Memory B cell (primary cell): Measurements from ENCODE around the gene UQCRC1.

ENCODE experiments used
- ATAC-seq: fragments of 150-1000 bp; cut with Tn5 transposase; 2 replicates; pipeline ENCODE4 v1.10.0; 2021; ENCODE audit warnings: low read depth, mild to moderate bottlenecking, moderate library complexity
- DNase-seq, 2 donors: peaks; one replicate each; pipeline ENCODE4 v3.0.0; 2022; ENCODE audit warnings: low spot score in 2 of 2
- H3K27ac Mint-ChIP-seq: one replicate; pipeline ENCODE4 v1.8.0; 2022; ENCODE audit warnings: mild to moderate bottlenecking, moderate library complexity, mixed read lengths
- H3K27me3 Mint-ChIP-seq: one replicate; pipeline ENCODE4 v1.8.0; 2022; ENCODE audit warnings: mixed read lengths
- H3K36me3 Mint-ChIP-seq: one replicate; pipeline ENCODE4 v1.8.0; 2022; ENCODE audit warnings: mild to moderate bottlenecking, mixed read lengths
- H3K4me1 Mint-ChIP-seq: one replicate; pipeline ENCODE4 v1.8.0; 2022; ENCODE audit warnings: mixed read lengths
- H3K4me3 Mint-ChIP-seq: one replicate; pipeline ENCODE4 v1.8.0; 2022; ENCODE audit warnings: mild to moderate bottlenecking, moderate library complexity, mixed read lengths
- H3K9me3 Mint-ChIP-seq: one replicate; pipeline ENCODE4 v1.8.0; 2022; ENCODE audit warnings: mixed read lengths

Gene UQCRC1

DNA sequence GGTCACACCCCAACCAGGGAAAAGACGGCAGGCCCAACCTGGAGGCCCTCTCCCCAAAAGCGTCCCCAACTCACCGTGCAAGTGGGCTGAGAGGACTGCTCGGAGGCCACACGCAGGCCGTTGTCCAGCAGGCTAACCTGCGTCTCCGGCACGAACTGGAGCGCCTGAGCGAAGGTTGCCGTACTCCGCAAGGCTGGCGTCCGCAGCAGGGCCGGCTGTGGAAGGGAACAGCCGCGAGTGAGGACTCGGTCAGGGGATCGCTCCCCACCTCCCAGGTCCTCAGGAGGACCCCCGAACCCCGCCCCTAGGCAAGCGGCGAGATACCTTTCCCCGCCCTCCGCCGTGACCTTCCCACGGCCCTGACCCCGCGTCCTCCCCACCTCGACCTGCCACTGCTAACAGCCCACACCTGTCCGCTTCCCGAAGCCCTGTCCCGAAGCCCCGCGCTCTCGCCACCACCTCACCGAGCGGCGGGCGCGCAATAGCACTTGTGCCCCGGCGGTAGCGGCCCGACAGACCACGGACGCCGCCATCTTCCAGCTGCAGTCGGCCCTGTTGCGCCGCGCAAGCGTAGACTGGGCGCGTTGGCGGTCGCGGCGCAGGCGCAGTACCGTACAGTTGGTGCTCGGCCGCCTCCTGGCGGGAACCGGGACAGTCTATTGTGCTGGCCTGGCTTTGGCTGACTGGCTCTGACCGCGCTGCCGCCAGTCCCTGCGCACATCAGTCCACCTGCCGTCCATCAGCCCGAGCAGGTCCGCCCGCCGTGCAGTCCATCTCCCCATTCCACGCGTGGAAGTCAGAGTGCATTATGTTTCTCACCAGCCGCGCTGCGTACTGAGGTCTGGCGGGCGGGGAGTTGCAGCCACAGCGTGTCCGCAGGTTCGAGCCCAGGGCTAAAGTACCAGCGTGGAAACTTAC is at the start of gene UQCRC1:
Gene UQCRC1 (minus strand): TSS at position 559 of the 918 bp plus-strand sequence. CDS start 26 bp downstream, at position 533.
- H3K36me3 Mint-ChIP-seq = peaks cover 6% of the 10 kb centered on the region
- H3K27me3 Mint-ChIP-seq = no peaks in the 10 kb centered on the region
- ATAC-seq (peak; percentile 98), DNase-seq (peak; percentile 88 to 91)
- peaks cover 9% of the 10 kb centered on the region for H3K4me1 Mint-ChIP-seq
- no peaks in the 10 kb centered on the region for H3K9me3 Mint-ChIP-seq
- H3K4me3 Mint-ChIP-seq = peak within 1 kb of the TSS; percentile 100
- H3K27ac Mint-ChIP-seq = peak within 1 kb of the TSS; percentile 99

DNA sequence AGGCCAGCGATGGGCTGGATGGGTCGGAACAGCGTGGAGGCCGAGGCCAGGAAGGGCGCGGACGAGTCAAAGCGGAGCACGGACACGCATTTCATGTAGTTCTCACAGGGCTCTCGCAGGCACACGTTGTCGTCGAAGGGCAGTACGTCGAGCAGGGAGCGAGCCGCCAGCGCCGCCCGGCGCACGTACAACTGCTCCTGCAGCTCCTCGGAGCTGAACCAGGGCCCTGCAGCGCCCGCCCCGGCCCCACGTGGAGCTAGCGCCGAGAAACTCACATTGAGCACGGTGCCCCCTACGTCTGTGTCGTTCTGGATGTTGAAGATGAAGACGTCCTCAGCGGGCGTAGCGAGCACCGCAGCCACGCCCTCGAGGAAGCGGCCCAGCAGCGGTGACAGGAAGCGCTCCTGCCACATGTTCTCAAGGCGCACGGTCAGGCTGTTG is 47.4 kb upstream of the UQCRC1 start:
- ATAC-seq (peak; percentile 7), DNase-seq (no peak)
- H3K4me3 Mint-ChIP-seq = peak overlapping the region; percentile 83
- peaks cover 19% of the 10 kb centered on the region for H3K4me1 Mint-ChIP-seq
- H3K27ac Mint-ChIP-seq = peak overlapping the region; percentile 58
- no peaks in the 10 kb centered on the region for H3K27me3 Mint-ChIP-seq
- H3K9me3 Mint-ChIP-seq = no peaks in the 10 kb centered on the region
- no peaks in the 10 kb centered on the region for H3K36me3 Mint-ChIP-seq

DNA sequence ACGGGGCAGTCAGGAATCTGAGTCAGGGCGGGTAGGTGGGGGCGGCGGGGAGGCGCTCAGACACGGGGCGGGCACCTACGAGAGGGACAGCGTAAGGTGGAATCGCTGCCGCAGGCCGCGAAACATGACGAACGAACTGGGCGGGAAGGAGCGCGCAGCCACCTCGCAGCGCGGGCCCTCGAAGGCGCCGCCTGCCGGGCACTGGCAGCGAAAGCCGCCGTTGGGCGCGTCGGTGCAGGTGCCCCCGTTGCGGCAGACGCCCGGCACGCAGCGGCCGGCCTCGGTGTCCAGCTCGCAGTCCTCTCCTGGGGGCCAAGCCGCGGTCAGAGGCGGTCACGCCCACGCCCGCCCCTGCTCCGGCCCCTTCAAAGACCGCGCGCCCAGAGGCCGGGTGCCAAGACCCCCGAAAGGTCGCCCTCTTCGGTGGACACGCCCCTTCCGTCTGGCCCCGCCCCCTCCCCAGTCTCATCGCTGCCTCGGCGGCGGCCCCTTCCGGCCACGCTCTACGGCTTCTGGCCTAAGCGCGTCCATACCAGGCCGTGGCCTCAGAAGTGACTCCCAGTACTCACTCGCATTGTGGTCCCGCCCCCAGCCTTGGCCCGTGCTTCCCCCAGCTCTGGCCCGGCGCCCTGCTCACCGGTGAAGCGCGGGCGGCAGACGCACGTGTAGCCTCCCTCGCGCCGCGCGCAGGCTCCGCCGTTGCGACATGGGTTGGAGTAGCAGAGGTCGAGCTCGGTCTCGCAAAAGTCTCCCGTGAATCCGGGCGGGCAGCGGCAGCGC is 46.8 kb upstream of the UQCRC1 start:
- Mint-ChIP-seq H3K36me3 (no peaks in the 10 kb centered on the region), H3K9me3 (no peaks in the 10 kb centered on the region), H3K27ac (peak overlapping the region; percentile 68)

DNA sequence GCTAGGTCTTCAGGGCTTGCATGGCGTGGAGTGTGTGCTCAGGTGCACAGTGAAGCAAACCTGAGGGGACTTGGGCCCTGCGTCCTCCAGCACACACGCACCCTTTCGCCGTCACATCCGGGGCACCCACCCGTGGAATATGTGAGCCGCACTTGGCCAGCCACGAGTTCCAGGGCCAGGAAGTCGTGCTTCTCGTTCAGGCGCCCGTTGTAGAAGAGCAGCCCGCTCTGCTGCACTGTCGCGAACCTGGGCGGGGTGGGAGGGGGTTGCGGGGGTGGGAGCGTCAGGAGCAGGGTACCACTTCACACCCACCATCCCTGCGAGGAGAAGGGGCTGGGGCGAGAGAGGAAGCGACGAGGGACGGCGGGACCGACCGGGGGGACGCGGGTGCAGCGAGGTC is 46.2 kb upstream of the UQCRC1 start:
- Mint-ChIP-seq H3K4me3 (peak overlapping the region; percentile 81), H3K4me1 (peaks cover 19% of the 10 kb centered on the region), H3K9me3 (no peaks in the 10 kb centered on the region), H3K27ac (peak overlapping the region; percentile 68), H3K27me3 (no peaks in the 10 kb centered on the region), H3K36me3 (no peaks in the 10 kb centered on the region)
- ATAC-seq (peak; percentile 48), DNase-seq (no peak)

More for the DNA sequence above, 46.8 kb upstream of the UQCRC1 start:
- no peaks in the 10 kb centered on the region for H3K27me3 Mint-ChIP-seq
- ATAC-seq (peak; percentile 82), DNase-seq (peak; percentile 83 to 88)
- H3K4me1 Mint-ChIP-seq = peaks cover 19% of the 10 kb centered on the region
- peak overlapping the region; percentile 83 for H3K4me3 Mint-ChIP-seq

DNA sequence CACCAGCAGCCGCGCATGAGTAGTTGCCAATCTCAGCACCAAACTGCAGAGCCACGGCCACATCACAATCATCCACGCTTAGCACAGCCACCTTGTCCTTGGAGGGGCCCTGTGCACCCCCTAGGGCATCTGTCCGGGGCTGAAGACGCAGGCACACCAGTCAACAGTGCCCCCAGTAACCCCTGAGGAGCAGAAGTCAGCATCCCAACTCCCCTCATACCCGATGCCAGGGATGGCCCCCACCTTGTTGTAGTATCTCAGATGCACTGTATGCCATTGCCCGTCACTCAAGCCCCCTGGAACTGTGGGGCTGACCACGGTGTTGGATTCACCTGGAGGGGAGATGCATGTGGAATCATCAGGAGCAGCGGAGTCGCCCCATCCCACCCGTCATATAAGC is 45.6 kb upstream of the UQCRC1 start:
- no peaks in the 10 kb centered on the region for H3K36me3 Mint-ChIP-seq

DNA sequence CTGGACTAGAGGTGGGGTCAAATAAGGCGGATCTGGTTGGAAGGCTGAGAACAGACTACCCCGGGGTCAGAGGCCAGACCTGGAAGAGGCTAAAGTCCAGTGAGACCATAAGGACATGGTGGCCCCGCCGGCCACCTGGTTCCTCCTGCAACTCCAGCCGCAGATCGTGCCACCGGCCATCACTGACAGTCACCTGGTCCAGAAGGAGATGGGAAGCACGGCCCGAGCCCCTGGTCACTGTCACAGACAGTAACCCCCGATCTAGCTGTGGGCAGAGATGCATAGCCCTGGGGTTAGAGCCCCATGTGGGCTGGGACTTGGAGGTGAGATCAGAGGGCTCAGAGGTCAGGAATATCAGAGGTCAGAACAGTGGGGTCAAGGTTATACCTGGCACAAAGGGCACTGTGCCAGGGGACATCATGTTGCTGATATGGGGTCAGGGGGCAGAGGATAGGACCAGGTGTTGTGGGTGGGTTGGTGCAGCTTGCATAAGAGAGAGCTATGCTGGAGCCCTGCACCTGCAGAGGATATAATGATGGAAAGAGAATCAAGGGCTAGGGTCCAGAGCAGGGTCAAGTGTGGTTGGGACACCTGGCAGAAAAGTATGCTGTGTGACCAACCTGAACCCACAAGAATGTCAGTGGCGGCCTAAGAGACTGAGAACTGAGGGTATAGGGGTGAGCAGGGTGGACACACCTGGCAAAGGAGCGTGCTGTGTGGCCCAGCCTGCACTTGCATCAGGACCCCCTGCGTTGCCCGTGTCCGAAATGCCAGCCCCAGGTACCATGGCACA is 43.7 kb upstream of the UQCRC1 start:
- H3K4me3 Mint-ChIP-seq = no peak overlapping the region
- peaks cover 19% of the 10 kb centered on the region for H3K4me1 Mint-ChIP-seq
- ATAC-seq = no peak
- no peak for DNase-seq
- no peaks in the 10 kb centered on the region for H3K36me3 Mint-ChIP-seq
- H3K27me3 Mint-ChIP-seq = no peaks in the 10 kb centered on the region
- H3K27ac Mint-ChIP-seq = no peak overlapping the region
- no peaks in the 10 kb centered on the region for H3K9me3 Mint-ChIP-seq

More for the DNA sequence above, 45.6 kb upstream of the UQCRC1 start:
- peak overlapping the region; percentile 68 for H3K27ac Mint-ChIP-seq
- H3K9me3 Mint-ChIP-seq = no peaks in the 10 kb centered on the region
- no peak for ATAC-seq
- H3K27me3 Mint-ChIP-seq = no peaks in the 10 kb centered on the region
- DNase-seq = no peak
- H3K4me3 Mint-ChIP-seq = peak overlapping the region; percentile 81
- peaks cover 19% of the 10 kb centered on the region for H3K4me1 Mint-ChIP-seq

DNA sequence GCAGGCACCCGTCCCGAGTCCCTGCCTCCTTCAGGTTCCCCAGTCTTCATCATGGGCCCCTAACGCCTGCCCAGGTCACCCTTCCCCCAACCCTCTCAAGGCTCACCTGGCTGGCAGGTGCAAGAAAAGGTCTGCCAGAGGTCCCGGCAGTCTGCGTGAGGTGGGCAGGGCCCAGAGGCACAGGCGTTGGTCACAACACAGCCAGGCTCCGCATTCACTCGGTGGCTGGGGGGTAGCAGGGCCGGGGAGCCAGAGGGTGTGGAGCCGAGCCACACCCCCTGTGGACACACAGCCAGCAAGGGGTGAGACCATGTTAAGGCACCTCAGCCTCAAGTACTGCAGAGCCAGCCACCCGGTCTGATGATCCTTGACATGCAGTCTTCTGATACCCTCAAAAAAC is 42.3 kb upstream of the UQCRC1 start:
- H3K4me3 Mint-ChIP-seq = no peak overlapping the region
- H3K4me1 Mint-ChIP-seq = peaks cover 14% of the 10 kb centered on the region
- no peak for DNase-seq
- ATAC-seq = no peak
- H3K27me3 Mint-ChIP-seq = no peaks in the 10 kb centered on the region
- no peaks in the 10 kb centered on the region for H3K9me3 Mint-ChIP-seq
- no peak overlapping the region for H3K27ac Mint-ChIP-seq
- H3K36me3 Mint-ChIP-seq = peaks cover 1% of the 10 kb centered on the region

DNA sequence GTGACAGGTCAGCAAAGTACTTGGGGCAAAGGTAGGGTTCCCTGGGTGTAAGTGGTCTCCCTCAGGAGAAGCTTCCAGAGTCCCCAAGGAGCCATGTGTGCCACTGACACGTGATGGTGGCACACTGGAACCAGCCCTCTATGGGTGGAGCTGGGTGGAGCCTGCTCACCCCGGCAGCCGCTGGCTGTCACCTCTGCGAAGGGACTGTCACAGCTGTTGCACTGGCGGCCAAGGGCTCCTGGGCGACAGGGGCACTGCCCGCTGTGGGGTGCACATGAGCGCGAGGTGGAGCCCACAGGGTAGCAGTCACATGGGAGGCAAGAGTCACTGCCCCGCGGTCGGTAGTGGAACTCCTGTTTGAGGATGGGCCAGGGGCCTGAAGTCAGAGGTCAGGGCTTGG is 41.3 kb upstream of the UQCRC1 start:
- H3K27ac Mint-ChIP-seq = no peak overlapping the region
- DNase-seq = no peak
- peaks cover 1% of the 10 kb centered on the region for H3K36me3 Mint-ChIP-seq
- ATAC-seq = no peak
- peaks cover 14% of the 10 kb centered on the region for H3K4me1 Mint-ChIP-seq
- no peak overlapping the region for H3K4me3 Mint-ChIP-seq
- H3K27me3 Mint-ChIP-seq = no peaks in the 10 kb centered on the region
- no peaks in the 10 kb centered on the region for H3K9me3 Mint-ChIP-seq

DNA sequence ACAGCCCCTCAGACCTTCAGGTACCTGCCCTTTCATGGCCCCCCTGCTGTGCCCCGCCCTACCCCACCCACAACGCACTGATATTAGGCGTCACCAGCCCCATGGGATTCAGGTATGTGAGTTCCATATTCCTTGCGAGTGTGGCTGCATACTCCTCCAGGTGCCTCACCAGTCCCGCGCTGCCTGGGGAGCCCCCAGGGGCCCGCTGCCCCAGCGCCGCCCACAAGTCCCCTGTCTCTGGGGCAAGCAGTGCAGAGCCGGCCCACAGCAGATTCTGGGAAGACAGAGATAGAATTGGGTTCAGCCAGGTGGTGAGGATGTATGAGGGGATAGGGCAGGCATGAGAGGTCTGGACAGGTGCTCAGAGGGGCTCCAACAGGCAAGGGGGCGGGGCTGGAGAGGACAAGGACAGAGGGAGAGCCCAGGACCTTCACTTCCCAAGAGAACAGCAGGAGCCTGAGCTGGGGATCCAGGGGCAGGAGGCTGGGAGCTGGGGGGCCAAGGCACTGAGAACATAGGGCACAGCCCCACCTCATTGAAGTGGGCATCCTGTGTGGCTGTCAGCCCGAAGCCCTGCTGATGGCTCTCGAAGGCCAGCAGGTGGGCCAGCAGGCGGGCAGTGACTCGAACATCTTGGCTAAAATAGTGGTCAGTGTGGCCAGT is 38.9 kb upstream of the UQCRC1 start:
- ATAC-seq = no peak
- H3K4me1 Mint-ChIP-seq = peaks cover 3% of the 10 kb centered on the region
- H3K27ac Mint-ChIP-seq = no peak overlapping the region
- H3K27me3 Mint-ChIP-seq = no peaks in the 10 kb centered on the region
- DNase-seq = no peak
- no peaks in the 10 kb centered on the region for H3K9me3 Mint-ChIP-seq
- H3K4me3 Mint-ChIP-seq = no peak overlapping the region
- peaks cover 4% of the 10 kb centered on the region for H3K36me3 Mint-ChIP-seq

DNA sequence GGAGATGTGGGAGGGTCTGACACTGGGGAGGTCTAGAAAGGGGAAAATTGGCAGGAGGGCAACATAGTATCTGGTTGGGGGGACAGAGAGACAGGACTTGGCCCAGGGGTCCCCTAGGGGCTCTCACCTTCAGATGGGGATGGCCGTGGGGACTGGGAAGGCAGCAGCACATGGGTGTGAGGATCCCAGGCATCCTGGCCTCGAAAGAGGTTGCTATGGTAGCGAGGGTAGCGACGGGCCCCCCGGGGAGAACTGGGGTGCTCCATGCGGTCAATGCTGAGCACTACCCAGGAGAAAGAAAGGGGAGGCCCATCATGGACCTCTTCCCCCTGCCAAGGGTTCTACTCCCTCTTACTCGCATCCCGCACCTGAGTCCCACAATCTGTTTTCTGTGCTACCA is 38.3 kb upstream of the UQCRC1 start:
- H3K4me3 Mint-ChIP-seq = no peak overlapping the region
- no peaks in the 10 kb centered on the region for H3K4me1 Mint-ChIP-seq
- peaks cover 4% of the 10 kb centered on the region for H3K36me3 Mint-ChIP-seq
- DNase-seq (no peak), ATAC-seq (no peak)
- no peaks in the 10 kb centered on the region for H3K27me3 Mint-ChIP-seq
- H3K27ac Mint-ChIP-seq = no peak overlapping the region
- H3K9me3 Mint-ChIP-seq = no peaks in the 10 kb centered on the region

DNA sequence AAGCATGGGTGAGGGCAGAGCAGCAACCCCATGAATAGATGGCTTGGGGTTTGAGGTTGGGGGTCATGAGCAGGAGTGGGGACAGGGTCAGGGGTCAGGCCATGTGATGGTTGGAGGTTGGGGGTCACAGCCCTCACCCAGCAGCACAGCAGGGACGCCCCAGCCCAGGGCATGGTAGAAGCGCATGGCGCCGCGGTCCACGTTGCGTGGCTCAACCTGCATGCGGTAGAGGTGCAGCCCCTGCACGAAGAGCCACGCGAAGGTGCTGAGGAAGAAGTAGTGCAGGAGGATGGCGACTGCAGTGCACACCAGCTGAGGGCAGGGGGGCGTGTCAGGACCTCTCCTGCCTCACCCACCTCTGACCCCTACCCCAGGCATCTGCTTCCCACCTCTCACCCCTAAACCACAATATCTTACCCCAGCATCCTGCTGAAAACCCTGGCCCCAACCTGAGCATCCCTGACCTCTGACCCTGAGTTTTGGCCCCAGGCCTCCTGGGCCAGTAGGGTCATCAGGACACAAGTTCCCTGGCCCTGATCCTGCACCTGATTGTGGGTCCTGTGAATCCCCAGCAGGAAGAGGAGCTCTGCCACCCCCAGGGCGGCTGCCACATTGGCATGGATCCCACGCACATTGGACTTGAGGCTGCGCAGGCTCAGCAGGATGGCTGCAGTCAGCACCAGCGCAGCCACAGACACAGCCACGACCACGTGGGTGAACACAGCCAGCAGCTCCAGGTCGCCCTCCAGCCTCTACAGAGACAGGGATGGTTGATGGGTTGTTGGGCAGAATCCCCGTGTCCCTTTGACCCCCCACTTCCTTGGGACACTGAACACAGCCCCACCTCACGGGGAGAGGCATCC is 35.7 kb upstream of the UQCRC1 start:
- Mint-ChIP-seq H3K27ac (no peak overlapping the region), H3K36me3 (peaks cover 8% of the 10 kb centered on the region), H3K4me3 (no peak overlapping the region), H3K27me3 (peaks cover 3% of the 10 kb centered on the region), H3K4me1 (no peaks in the 10 kb centered on the region), H3K9me3 (no peaks in the 10 kb centered on the region)
- ATAC-seq = no peak
- no peak for DNase-seq

DNA sequence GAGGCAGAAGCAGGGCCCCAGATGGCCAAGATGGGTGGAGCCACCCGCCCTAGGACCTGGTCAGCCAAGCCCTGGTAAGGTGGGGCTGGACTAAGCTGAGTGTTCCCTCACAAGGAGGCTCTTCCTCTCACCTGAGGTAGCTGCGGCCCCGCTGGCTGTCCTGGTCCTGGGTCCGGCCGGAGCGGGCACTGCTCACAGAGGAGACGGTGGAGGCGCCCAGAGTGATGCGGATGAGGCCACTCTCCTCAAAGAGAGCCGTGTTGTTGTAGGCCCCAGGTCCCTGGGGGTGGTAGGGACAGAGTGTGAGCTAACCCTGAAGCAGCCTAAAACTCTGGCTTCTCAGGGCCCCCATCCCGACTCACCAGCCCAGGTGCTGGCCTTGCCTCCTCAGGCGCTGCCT is 33.2 kb upstream of the UQCRC1 start:
- no peak overlapping the region for H3K4me3 Mint-ChIP-seq
- H3K4me1 Mint-ChIP-seq = no peaks in the 10 kb centered on the region
- H3K27ac Mint-ChIP-seq = no peak overlapping the region
- H3K9me3 Mint-ChIP-seq = no peaks in the 10 kb centered on the region
- H3K36me3 Mint-ChIP-seq = peaks cover 8% of the 10 kb centered on the region
- peaks cover 3% of the 10 kb centered on the region for H3K27me3 Mint-ChIP-seq
- ATAC-seq (no peak), DNase-seq (no peak)
